ENCODE measurements around the gene SPPL2C.

GRCh38 chr17:45841883-45842525, 2.7 kb upstream of the SPPL2C start:
- TF ChIP-seq EP300 (IDR thresholded peaks at IDR 0.05) (no peak), CTCF (IDR thresholded peaks at IDR 0.05) (no peak), POLR2AphosphoS5 (IDR thresholded peaks at IDR 0.05) (no peak)

Data from gastroesophageal sphincter (tissue), 3 donors.